GM12891 (cell line): Measurements from ENCODE around the gene CDYL.

Source experiments
- DNase-seq: peaks from one replicate; pipeline ENCODE4 v3.0.0; 2011; ENCODE audit warnings: low spot score; ENCODE audit not compliant: insufficient read length
- FAIRE-seq: peaks from 2 replicates; lab custom pipeline; 2011; peaks lifted over from hg19 to GRCh38; lab: Jason Lieb, UNC
- PAX5 ChIP-seq: IDR thresholded peaks from 2 replicates; pipeline ENCODE4 v1.6.1; 2011; ENCODE audit warnings: low read length, moderate library complexity, mild to moderate bottlenecking; ENCODE audit not compliant: insufficient read depth, severe bottlenecking
- POLR2A ChIP-seq: IDR thresholded peaks from 2 replicates; pipeline ENCODE4 v1.6.1; 2011; ENCODE audit warnings: low read depth, low read length, control low read depth
- POLR2AphosphoS5 ChIP-seq: IDR thresholded peaks from 2 replicates; pipeline ENCODE4 v1.6.1; 2011; ENCODE audit warnings: low read depth, low read length, control low read depth
- POU2F2 ChIP-seq: IDR thresholded peaks from 2 replicates; pipeline ENCODE4 v1.6.1; 2011; ENCODE audit warnings: low read depth, mild to moderate bottlenecking, control low read depth, low read length, moderate library complexity
- SPI1 ChIP-seq: IDR thresholded peaks from 2 replicates; pipeline ENCODE4 v1.6.1; 2011; ENCODE audit warnings: low read depth, low read length, control low read depth
- TAF1 ChIP-seq: IDR thresholded peaks from 2 replicates; pipeline ENCODE4 v1.6.1; 2011; ENCODE audit warnings: low read depth, low read length, control low read depth

Gene CDYL

GRCh38 chr6:4809999-4810918, 34.1 kb downstream of the CDYL start:
- no peak for DNase-seq
- FAIRE-seq, result no peak

GRCh38 chr6:4812068-4812467, 35.9 kb downstream of the CDYL start:
- FAIRE-seq, result no peak
- no peak for DNase-seq

More at GRCh38 chr6:4809999-4810918, 34.1 kb downstream of the CDYL start:
- no peak for TF ChIP-seq POLR2A
- no peak for TF ChIP-seq POU2F2
- TF ChIP-seq SPI1, result no peak

GRCh38 chr6:4813055-4813454, 36.9 kb downstream of the CDYL start:
- FAIRE-seq, result no peak
- DNase-seq, result no peak
- TF ChIP-seq POLR2A, result no peak
- no peak for TF ChIP-seq PAX5
- no peak for TF ChIP-seq POU2F2
- TF ChIP-seq SPI1, result no peak
- no peak for TF ChIP-seq TAF1
- no peak for TF ChIP-seq POLR2AphosphoS5

More at GRCh38 chr6:4812068-4812467, 35.9 kb downstream of the CDYL start:
- TF ChIP-seq SPI1 (no peak), POLR2A (no peak)

GRCh38 chr6:4814212-4814611, 38.0 kb downstream of the CDYL start:
- no peak for DNase-seq
- FAIRE-seq, result no peak
- TF ChIP-seq POU2F2 (no peak), PAX5 (no peak), POLR2A (no peak), SPI1 (no peak), TAF1 (no peak), POLR2AphosphoS5 (no peak)

- no peak for TF ChIP-seq POLR2AphosphoS5
- TF ChIP-seq SPI1, result no peak
- no peak for TF ChIP-seq POU2F2
- TF ChIP-seq TAF1, result no peak
- no peak for TF ChIP-seq POLR2A
- no peak for TF ChIP-seq PAX5
- DNase-seq (no peak), FAIRE-seq (no peak)
Measured at GRCh38 chr6:4814987-4815386, 38.8 kb downstream of the CDYL start.

- DNase-seq, result no peak
- FAIRE-seq, result no peak
- TF ChIP-seq PAX5 (no peak), POU2F2 (no peak), POLR2AphosphoS5 (no peak), TAF1 (no peak), SPI1 (no peak), POLR2A (no peak)
Measured at GRCh38 chr6:4815584-4815983, 39.4 kb downstream of the CDYL start.

- DNase-seq (no peak), FAIRE-seq (no peak)
- TF ChIP-seq POLR2AphosphoS5, result no peak
- no peak for TF ChIP-seq TAF1
- no peak for TF ChIP-seq POU2F2
- no peak for TF ChIP-seq SPI1
- no peak for TF ChIP-seq POLR2A
Measured at GRCh38 chr6:4816904-4817303, 40.7 kb downstream of the CDYL start.

- TF ChIP-seq SPI1, result no peak
- FAIRE-seq, result no peak
- no peak for DNase-seq
Measured at GRCh38 chr6:4817551-4817950, 41.3 kb downstream of the CDYL start.

GRCh38 chr6:4818272-4818938, 42.2 kb downstream of the CDYL start:
- no peak for FAIRE-seq
- no peak for DNase-seq
- no peak for TF ChIP-seq PAX5
- no peak for TF ChIP-seq POLR2AphosphoS5
- no peak for TF ChIP-seq SPI1
- no peak for TF ChIP-seq POU2F2
- TF ChIP-seq POLR2A, result no peak
- no peak for TF ChIP-seq TAF1
